Measurements from ENCODE around the gene EPN2.
"Not testable (repeated sequence)": the region's sequence is repeated elsewhere in the genome, so short reads cannot be mapped to it uniquely, and the experiment has no call there.

EPN2 gene

GRCh38 chr17:19270704-19271611, 33.8 kb downstream of the EPN2 start:
- Histone ChIP-seq H3K27ac (ENCODE audit: low read length) (no peak overlapping the region), H3K4me3 (ENCODE audit: low read depth in 1 of 2, low read length in 2 of 2) (no peak overlapping the region), H3K4me1 (ENCODE audit: control insufficient read depth in 1 of 2, insufficient read depth in 2 of 2, low read length in 2 of 2) (peaks cover 25 to 60% of the 10 kb centered on the region in 2 donors), H3K9me3 (ENCODE audit: control insufficient read depth in 1 of 2, low read length in 2 of 2) (no peaks in the 10 kb centered on the region), H3K36me3 (ENCODE audit: control insufficient read depth in 1 of 2, insufficient read depth in 2 of 2, low read length in 2 of 2) (peaks cover 7 to 9% of the 10 kb centered on the region in 2 donors), H3K27me3 (ENCODE audit: low read depth, low read length) (no peaks in the 10 kb centered on the region)

GRCh38 chr17:19271780-19272357, 34.7 kb downstream of the EPN2 start:
- H3K9me3 ChIP-seq (ENCODE audit: control insufficient read depth in 1 of 2, low read length in 2 of 2) = no peaks in the 10 kb centered on the region
- no peak overlapping the region for H3K27ac ChIP-seq (ENCODE audit: low read length)
- H3K27me3 ChIP-seq (ENCODE audit: low read depth, low read length) = no peaks in the 10 kb centered on the region
- no peak overlapping the region for H3K4me3 ChIP-seq (ENCODE audit: low read depth in 1 of 2, low read length in 2 of 2)
- H3K36me3 ChIP-seq (ENCODE audit: control insufficient read depth in 1 of 2, insufficient read depth in 2 of 2, low read length in 2 of 2) = peaks cover 7 to 9% of the 10 kb centered on the region in 2 donors
- H3K4me1 ChIP-seq (ENCODE audit: control insufficient read depth in 1 of 2, insufficient read depth in 2 of 2, low read length in 2 of 2) = peaks cover 25 to 58% of the 10 kb centered on the region in 2 donors

- no peak overlapping the region for H3K4me3 ChIP-seq (ENCODE audit: low read depth in 1 of 2, low read length in 2 of 2)
- H3K36me3 ChIP-seq (ENCODE audit: control insufficient read depth in 1 of 2, insufficient read depth in 2 of 2, low read length in 2 of 2) = peaks cover 7 to 9% of the 10 kb centered on the region in 2 donors
- H3K27ac ChIP-seq (ENCODE audit: low read length) = no peak overlapping the region
- peaks cover 22 to 48% of the 10 kb centered on the region in 2 donors for H3K4me1 ChIP-seq (ENCODE audit: control insufficient read depth in 1 of 2, insufficient read depth in 2 of 2, low read length in 2 of 2)
- no peaks in the 10 kb centered on the region for H3K9me3 ChIP-seq (ENCODE audit: control insufficient read depth in 1 of 2, low read length in 2 of 2)
- H3K27me3 ChIP-seq (ENCODE audit: low read depth, low read length) = no peaks in the 10 kb centered on the region
These were observed 36.6 kb downstream of the EPN2 start for GRCh38 chr17:19273731-19274130.

- Histone ChIP-seq H3K4me3 (ENCODE audit: low read depth in 1 of 2, low read length in 2 of 2) (no peak overlapping the region), H3K4me1 (ENCODE audit: control insufficient read depth in 1 of 2, insufficient read depth in 2 of 2, low read length in 2 of 2) (peaks cover 11 to 36% of the 10 kb centered on the region in 2 donors), H3K36me3 (ENCODE audit: control insufficient read depth in 1 of 2, insufficient read depth in 2 of 2, low read length in 2 of 2) (peaks cover 7 to 9% of the 10 kb centered on the region in 2 donors), H3K27ac (ENCODE audit: low read length) (no peak overlapping the region), H3K9me3 (ENCODE audit: control insufficient read depth in 1 of 2, low read length in 2 of 2) (no peaks in the 10 kb centered on the region), H3K27me3 (ENCODE audit: low read depth, low read length) (no peaks in the 10 kb centered on the region)
These were observed 37.7 kb downstream of the EPN2 start for GRCh38 chr17:19274893-19275292.

- H3K4me1 ChIP-seq (ENCODE audit: control insufficient read depth in 1 of 2, insufficient read depth in 2 of 2, low read length in 2 of 2) = peaks cover 5 to 29% of the 10 kb centered on the region in 2 donors
- no peaks in the 10 kb centered on the region for H3K27me3 ChIP-seq (ENCODE audit: low read depth, low read length)
- H3K4me3 ChIP-seq (ENCODE audit: low read depth in 1 of 2, low read length in 2 of 2) = no peak overlapping the region
- no peaks in the 10 kb centered on the region for H3K9me3 ChIP-seq (ENCODE audit: control insufficient read depth in 1 of 2, low read length in 2 of 2)
- H3K27ac ChIP-seq (ENCODE audit: low read length) = no peak overlapping the region
- H3K36me3 ChIP-seq (ENCODE audit: control insufficient read depth in 1 of 2, insufficient read depth in 2 of 2, low read length in 2 of 2) = peaks cover 7 to 9% of the 10 kb centered on the region in 2 donors
These were observed 38.4 kb downstream of the EPN2 start for GRCh38 chr17:19275457-19276127.

GRCh38 chr17:19278284-19278683, 41.1 kb downstream of the EPN2 start:
- not testable (repeated sequence) for H3K4me1 ChIP-seq (ENCODE audit: control insufficient read depth in 1 of 2, insufficient read depth in 2 of 2, low read length in 2 of 2); H3K9me3 ChIP-seq (ENCODE audit: control insufficient read depth in 1 of 2, low read length in 2 of 2); H3K27ac ChIP-seq (ENCODE audit: low read length); H3K27me3 ChIP-seq (ENCODE audit: low read depth, low read length); H3K4me3 ChIP-seq (ENCODE audit: low read depth in 1 of 2, low read length in 2 of 2)
- H3K36me3 ChIP-seq (ENCODE audit: control insufficient read depth in 1 of 2, insufficient read depth in 2 of 2, low read length in 2 of 2) = peaks cover 7 to 14% of the 10 kb centered on the region in 2 donors

- H3K27me3 ChIP-seq (ENCODE audit: low read depth, low read length) = no peaks in the 10 kb centered on the region
- no peak overlapping the region for H3K27ac ChIP-seq (ENCODE audit: low read length)
- no peak overlapping the region for H3K4me3 ChIP-seq (ENCODE audit: low read depth in 1 of 2, low read length in 2 of 2)
- H3K4me1 ChIP-seq (ENCODE audit: control insufficient read depth in 1 of 2, insufficient read depth in 2 of 2, low read length in 2 of 2) = peaks cover 0 to 10% of the 10 kb centered on the region in 2 donors
- H3K9me3 ChIP-seq (ENCODE audit: control insufficient read depth in 1 of 2, low read length in 2 of 2) = no peaks in the 10 kb centered on the region
- peaks cover 8 to 18% of the 10 kb centered on the region in 2 donors for H3K36me3 ChIP-seq (ENCODE audit: control insufficient read depth in 1 of 2, insufficient read depth in 2 of 2, low read length in 2 of 2)
These were observed 41.6 kb downstream of the EPN2 start for GRCh38 chr17:19278729-19279128.

GRCh38 chr17:19281161-19281560, 44.0 kb downstream of the EPN2 start:
- Histone ChIP-seq H3K36me3 (ENCODE audit: control insufficient read depth in 1 of 2, insufficient read depth in 2 of 2, low read length in 2 of 2) (peaks cover 7 to 12% of the 10 kb centered on the region in 2 donors), H3K27ac (ENCODE audit: low read length) (no peak overlapping the region), H3K4me1 (ENCODE audit: control insufficient read depth in 1 of 2, insufficient read depth in 2 of 2, low read length in 2 of 2) (peaks cover 0 to 26% of the 10 kb centered on the region in 2 donors), H3K27me3 (ENCODE audit: low read depth, low read length) (no peaks in the 10 kb centered on the region), H3K9me3 (ENCODE audit: control insufficient read depth in 1 of 2, low read length in 2 of 2) (no peaks in the 10 kb centered on the region), H3K4me3 (ENCODE audit: low read depth in 1 of 2, low read length in 2 of 2) (no peak overlapping the region)

GRCh38 chr17:19284005-19284959, 47.1 kb downstream of the EPN2 start:
- Histone ChIP-seq H3K27ac (ENCODE audit: low read length) (no peak overlapping the region), H3K36me3 (ENCODE audit: control insufficient read depth in 1 of 2, insufficient read depth in 2 of 2, low read length in 2 of 2) (peaks cover 11 to 12% of the 10 kb centered on the region in 2 donors), H3K9me3 (ENCODE audit: control insufficient read depth in 1 of 2, low read length in 2 of 2) (no peaks in the 10 kb centered on the region), H3K4me1 (ENCODE audit: control insufficient read depth in 1 of 2, insufficient read depth in 2 of 2, low read length in 2 of 2) (peaks cover 0 to 54% of the 10 kb centered on the region in 2 donors), H3K4me3 (ENCODE audit: low read depth in 1 of 2, low read length in 2 of 2) (no peak overlapping the region), H3K27me3 (ENCODE audit: low read depth, low read length) (no peaks in the 10 kb centered on the region)

- peaks cover 11 to 12% of the 10 kb centered on the region in 2 donors for H3K36me3 ChIP-seq (ENCODE audit: control insufficient read depth in 1 of 2, insufficient read depth in 2 of 2, low read length in 2 of 2)
- no peaks in the 10 kb centered on the region for H3K27me3 ChIP-seq (ENCODE audit: low read depth, low read length)
- peaks cover 3 to 64% of the 10 kb centered on the region in 2 donors for H3K4me1 ChIP-seq (ENCODE audit: control insufficient read depth in 1 of 2, insufficient read depth in 2 of 2, low read length in 2 of 2)
These were observed 48.2 kb downstream of the EPN2 start for GRCh38 chr17:19285213-19285900.

More at GRCh38 chr17:19285213-19285900, 48.2 kb downstream of the EPN2 start:
- no peak overlapping the region for H3K4me3 ChIP-seq (ENCODE audit: low read depth in 1 of 2, low read length in 2 of 2)
- no peak overlapping the region for H3K27ac ChIP-seq (ENCODE audit: low read length)
- H3K9me3 ChIP-seq (ENCODE audit: control insufficient read depth in 1 of 2, low read length in 2 of 2) = no peaks in the 10 kb centered on the region
